Memory B cell (primary cell): ENCODE measurements around the gene FBXL14.
A peak's percentile ranks its signal among the peaks of the same experiment; 100 is the strongest.

ENCODE experiments used
- ATAC-seq: fragments of 150-1000 bp; cut with Tn5 transposase; 2 replicates; pipeline ENCODE4 v1.10.0; 2021; ENCODE audit warnings: low read depth, mild to moderate bottlenecking, moderate library complexity
- DNase-seq, 2 donors: peaks; one replicate each; pipeline ENCODE4 v3.0.0; 2022; ENCODE audit warnings: low spot score in 2 of 2
- H3K27ac Mint-ChIP-seq: one replicate; pipeline ENCODE4 v1.8.0; 2022; ENCODE audit warnings: mild to moderate bottlenecking, moderate library complexity, mixed read lengths
- H3K27me3 Mint-ChIP-seq: one replicate; pipeline ENCODE4 v1.8.0; 2022; ENCODE audit warnings: mixed read lengths
- H3K36me3 Mint-ChIP-seq: one replicate; pipeline ENCODE4 v1.8.0; 2022; ENCODE audit warnings: mild to moderate bottlenecking, mixed read lengths
- H3K4me1 Mint-ChIP-seq: one replicate; pipeline ENCODE4 v1.8.0; 2022; ENCODE audit warnings: mixed read lengths
- H3K4me3 Mint-ChIP-seq: one replicate; pipeline ENCODE4 v1.8.0; 2022; ENCODE audit warnings: mild to moderate bottlenecking, moderate library complexity, mixed read lengths
- H3K9me3 Mint-ChIP-seq: one replicate; pipeline ENCODE4 v1.8.0; 2022; ENCODE audit warnings: mixed read lengths

FBXL14 gene

DNA sequence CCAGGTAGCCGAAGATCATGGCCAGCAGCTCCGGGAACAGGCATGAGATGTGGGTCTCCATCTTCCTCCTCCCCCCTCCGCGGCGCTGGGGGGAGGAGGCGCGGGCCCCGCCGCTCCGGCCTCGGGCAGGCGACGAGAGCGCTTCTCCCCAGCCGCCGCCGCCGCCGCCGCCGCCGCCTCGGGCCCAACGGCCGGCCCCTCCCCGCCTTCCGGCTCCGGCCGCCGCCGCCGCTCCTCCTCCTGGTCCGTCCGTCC lies 448 bp downstream of the FBXL14 start:
- H3K9me3 Mint-ChIP-seq = no peaks in the 10 kb centered on the region
- H3K27ac Mint-ChIP-seq = no peak overlapping the region
- ATAC-seq (peak; percentile 27), DNase-seq (peak in 1 of 2 donors; percentile 44)
- no peaks in the 10 kb centered on the region for H3K27me3 Mint-ChIP-seq
- H3K4me1 Mint-ChIP-seq = peaks cover 35% of the 10 kb centered on the region
- H3K36me3 Mint-ChIP-seq = peaks cover 2% of the 10 kb centered on the region
- H3K4me3 Mint-ChIP-seq = peak overlapping the region; percentile 89

DNA sequence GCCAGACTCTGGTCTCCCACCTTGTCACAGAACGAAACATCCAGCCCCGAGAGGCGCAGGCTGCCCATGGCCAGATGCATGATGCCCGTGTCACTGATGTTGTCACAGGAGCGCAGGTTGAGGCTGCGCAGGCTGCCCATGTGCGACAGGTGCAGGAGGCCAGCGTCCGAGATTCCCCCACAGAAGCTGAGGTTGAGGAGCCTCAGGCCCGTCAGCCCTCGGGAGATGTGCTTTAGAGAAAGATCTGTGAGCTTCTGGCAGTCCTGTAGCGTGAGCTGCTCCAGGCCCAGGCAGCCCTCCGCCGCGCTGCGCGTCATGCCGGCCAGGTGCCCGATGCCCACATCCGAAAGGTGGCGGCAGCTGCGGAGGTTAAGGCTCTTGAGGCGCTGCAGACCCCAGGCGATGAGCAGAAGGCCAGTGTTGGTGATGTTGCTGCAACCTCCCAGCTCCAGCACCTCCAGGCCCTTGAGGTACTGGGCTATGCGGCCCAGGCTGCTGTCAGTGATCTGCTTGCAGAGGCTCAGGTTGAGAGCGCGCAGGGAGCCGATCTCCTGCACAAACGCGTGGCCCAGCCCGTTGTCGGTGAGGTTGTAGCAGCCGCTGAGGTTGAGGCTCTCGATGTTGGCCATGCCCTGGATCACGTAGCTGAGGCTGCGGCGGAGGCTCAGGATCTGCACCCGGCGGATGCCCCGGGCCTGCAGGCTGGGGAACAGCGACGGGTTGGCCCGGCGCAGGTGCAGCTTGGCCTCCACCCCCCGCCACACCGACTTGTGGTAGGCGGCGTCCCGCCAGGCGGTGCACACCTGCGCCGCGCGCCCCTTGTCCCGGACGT lies 991 bp downstream of the FBXL14 start:
- H3K27ac Mint-ChIP-seq = peak overlapping the region; percentile 56
- H3K9me3 Mint-ChIP-seq = no peaks in the 10 kb centered on the region
- H3K4me1 Mint-ChIP-seq = peaks cover 40% of the 10 kb centered on the region
- H3K4me3 Mint-ChIP-seq = peak overlapping the region; percentile 89
- H3K36me3 Mint-ChIP-seq = peaks cover 6% of the 10 kb centered on the region
- DNase-seq = peak; percentile 56 to 70
- no peaks in the 10 kb centered on the region for H3K27me3 Mint-ChIP-seq
- ATAC-seq = peak; percentile 39

DNA sequence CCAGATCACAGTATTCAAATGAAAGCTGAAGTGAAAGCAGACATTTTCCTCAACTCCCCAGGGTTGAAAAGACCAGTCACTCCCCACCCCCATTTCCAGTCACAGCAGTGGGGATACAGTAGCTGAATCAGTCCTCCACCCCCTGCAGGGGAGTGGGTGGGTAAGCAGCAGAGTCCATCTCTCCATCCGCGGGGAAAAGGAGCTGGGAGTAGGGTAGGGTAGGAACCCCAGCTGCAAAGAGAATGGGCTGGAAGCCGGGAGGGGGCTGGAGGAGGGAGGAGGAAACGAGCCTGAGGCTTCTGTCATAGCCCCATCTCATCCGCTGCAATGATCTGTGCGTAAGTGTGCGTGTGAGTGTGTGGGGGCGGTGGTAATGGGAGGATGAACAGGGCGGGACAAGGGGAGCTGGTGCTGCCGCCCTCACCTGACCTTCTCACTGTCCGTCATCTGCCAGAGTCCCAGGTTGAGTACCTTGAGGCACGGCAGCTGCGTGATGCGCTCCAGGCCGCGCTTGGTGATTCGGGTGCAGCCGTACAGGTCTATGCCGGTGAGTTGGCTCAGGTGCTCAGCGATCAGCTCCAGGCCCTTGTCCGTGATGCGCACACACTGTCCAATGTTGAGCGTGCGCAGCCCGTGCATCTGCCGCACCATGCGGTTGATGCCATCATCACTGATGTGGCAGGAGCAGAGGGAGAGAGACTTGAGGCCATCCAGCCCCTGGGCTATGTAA lies 1.8 kb downstream of the FBXL14 start:
- ATAC-seq = no peak
- Mint-ChIP-seq H3K9me3 (no peaks in the 10 kb centered on the region), H3K27me3 (no peaks in the 10 kb centered on the region), H3K36me3 (peaks cover 6% of the 10 kb centered on the region), H3K27ac (peak overlapping the region; percentile 56), H3K4me3 (peak overlapping the region; percentile 89), H3K4me1 (peaks cover 45% of the 10 kb centered on the region)
- DNase-seq = peak; percentile 18 to 34

DNA sequence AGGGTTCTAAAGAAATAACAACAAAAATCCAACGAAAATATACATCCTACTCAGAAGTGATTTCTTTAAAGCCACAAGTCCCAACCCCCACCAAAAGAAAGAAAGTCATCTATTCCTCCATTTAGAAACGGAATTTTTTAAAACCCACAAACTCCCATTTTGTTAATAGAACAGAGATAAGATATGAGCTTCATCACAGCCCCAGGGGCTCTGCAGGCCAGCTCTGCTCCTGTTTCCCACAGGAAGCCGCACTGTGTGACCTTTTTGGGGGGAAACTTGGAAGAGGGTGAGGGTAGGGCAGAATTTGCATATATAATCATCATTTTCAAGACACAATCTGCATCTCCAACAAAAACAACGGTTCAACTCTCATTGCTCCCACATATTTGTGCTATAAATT lies 2.8 kb downstream of the FBXL14 start:
- Mint-ChIP-seq H3K36me3 (peaks cover 6% of the 10 kb centered on the region), H3K4me3 (peak overlapping the region; percentile 89), H3K27ac (peak overlapping the region; percentile 56), H3K9me3 (no peaks in the 10 kb centered on the region), H3K4me1 (peaks cover 45% of the 10 kb centered on the region), H3K27me3 (no peaks in the 10 kb centered on the region)
- ATAC-seq (no peak), DNase-seq (no peak)

DNA sequence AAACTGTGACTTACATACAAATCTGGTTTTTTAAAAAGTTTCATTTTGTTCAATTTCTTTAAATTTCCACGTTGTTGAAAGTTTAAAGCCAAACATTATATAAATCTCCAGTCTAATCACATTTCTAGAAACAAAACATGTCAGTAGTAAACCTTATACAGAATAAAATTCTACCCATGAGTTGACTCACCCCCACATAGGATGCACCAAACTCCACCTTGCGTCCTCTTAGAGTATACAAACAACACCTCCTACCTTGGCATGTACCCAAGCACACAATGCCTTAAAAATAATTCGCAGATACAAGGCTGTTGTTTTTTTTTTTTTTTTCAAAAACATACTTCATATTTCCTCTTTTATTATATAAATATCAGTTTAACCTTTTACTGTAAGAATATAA lies 3.3 kb downstream of the FBXL14 start:
- Mint-ChIP-seq H3K9me3 (no peaks in the 10 kb centered on the region), H3K4me3 (peak overlapping the region; percentile 49), H3K27me3 (no peaks in the 10 kb centered on the region), H3K4me1 (peaks cover 45% of the 10 kb centered on the region), H3K36me3 (peaks cover 6% of the 10 kb centered on the region), H3K27ac (no peak overlapping the region)
- DNase-seq = no peak
- no peak for ATAC-seq

DNA sequence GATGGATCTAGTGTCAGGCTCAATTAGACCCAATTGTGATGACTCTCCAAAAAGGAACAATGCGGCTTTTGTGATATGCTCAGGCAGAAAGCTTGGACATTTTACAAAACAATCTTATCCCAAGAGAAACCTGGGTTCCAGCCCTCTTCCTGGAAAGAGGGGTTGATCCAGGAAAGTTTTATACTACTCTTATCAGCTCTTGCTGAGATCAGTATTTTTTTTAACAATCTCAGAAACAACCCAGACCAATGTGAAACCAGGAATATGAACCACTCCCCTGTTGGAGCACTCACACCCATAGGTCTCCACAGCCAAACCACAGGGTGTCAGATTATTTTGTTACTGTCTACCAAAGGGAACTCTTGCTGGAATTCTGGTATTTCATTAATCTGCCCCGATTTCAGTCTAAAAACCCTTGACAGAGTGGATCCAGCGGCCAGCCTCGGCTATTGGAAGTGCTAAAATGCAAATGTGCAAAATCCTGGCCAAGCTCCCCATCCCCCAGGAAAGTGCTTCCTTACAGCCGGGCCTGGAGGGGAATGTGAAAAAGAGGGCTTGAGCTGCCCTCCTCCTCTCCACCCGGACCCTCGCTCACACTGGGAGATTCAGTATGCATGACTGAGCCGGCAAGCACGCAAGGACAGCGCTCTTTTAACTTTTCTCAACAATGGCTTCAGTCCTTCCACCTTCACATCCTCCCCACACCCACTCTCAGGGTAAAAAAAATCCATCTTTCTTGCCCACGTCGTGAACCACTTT lies 4.0 kb downstream of the FBXL14 start:
- no peaks in the 10 kb centered on the region for H3K9me3 Mint-ChIP-seq
- H3K27me3 Mint-ChIP-seq = no peaks in the 10 kb centered on the region
- ATAC-seq (no peak), DNase-seq (no peak)
- no peak overlapping the region for H3K27ac Mint-ChIP-seq
- peaks cover 6% of the 10 kb centered on the region for H3K36me3 Mint-ChIP-seq
- peak overlapping the region; percentile 49 for H3K4me3 Mint-ChIP-seq
- peaks cover 44% of the 10 kb centered on the region for H3K4me1 Mint-ChIP-seq

DNA sequence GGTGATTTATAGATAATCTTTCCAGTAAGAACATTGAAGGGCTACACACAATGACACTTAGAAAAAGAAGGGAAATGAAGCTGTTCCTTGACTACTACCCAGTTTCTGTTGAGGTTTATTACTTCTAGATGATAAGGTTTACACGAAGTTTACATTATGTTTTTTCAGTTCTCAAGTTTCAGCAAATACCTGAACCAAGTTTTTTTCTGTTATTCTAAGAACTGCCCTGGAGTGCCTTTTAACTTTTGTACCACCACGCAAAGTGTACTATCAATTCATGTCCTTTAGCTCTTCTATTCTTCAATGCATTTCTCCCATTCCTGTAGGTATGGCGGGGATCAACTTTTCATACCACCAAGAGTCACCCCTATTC lies 5.8 kb downstream of the FBXL14 start:
- DNase-seq = no peak
- H3K4me1 Mint-ChIP-seq = peaks cover 38% of the 10 kb centered on the region
- ATAC-seq = no peak
- H3K27ac Mint-ChIP-seq = peak overlapping the region; percentile 42
- no peak overlapping the region for H3K4me3 Mint-ChIP-seq
- no peaks in the 10 kb centered on the region for H3K27me3 Mint-ChIP-seq
- H3K9me3 Mint-ChIP-seq = no peaks in the 10 kb centered on the region
- H3K36me3 Mint-ChIP-seq = peaks cover 6% of the 10 kb centered on the region

DNA sequence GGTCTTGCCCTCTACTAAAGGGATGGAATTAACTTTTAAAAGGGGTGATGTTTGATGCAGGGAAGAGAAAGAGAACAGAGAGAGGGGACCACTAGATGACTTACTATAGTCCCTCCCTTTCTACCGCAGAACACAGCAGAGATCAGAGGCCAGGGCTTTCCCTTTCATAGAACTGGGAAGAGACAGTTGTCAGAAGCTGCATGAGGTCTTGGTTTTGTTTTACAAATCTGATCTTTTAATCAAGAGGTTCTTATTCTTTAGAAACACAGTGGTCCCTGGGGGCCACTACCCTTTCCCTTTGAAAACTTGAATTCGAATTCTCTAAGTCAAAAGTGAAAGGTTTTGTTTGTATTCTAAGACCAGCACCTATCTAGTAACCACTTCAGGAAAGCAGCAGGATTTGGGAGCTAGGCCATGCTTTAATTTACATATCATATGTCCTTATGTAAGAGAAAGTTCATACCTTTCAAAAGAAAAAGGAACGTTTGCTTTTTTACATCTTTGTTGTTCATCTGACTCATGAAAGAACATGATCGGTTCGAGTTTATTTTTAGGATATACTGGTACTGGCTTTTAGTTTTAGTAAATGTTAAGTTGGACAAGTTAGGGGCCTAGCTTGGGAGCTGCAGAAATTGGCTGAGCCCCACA lies 6.3 kb downstream of the FBXL14 start:
- peak overlapping the region; percentile 42 for H3K27ac Mint-ChIP-seq
- ATAC-seq (no peak), DNase-seq (no peak)
- no peaks in the 10 kb centered on the region for H3K27me3 Mint-ChIP-seq
- no peak overlapping the region for H3K4me3 Mint-ChIP-seq
- no peaks in the 10 kb centered on the region for H3K9me3 Mint-ChIP-seq
- peaks cover 40% of the 10 kb centered on the region for H3K4me1 Mint-ChIP-seq
- H3K36me3 Mint-ChIP-seq = peaks cover 6% of the 10 kb centered on the region

DNA sequence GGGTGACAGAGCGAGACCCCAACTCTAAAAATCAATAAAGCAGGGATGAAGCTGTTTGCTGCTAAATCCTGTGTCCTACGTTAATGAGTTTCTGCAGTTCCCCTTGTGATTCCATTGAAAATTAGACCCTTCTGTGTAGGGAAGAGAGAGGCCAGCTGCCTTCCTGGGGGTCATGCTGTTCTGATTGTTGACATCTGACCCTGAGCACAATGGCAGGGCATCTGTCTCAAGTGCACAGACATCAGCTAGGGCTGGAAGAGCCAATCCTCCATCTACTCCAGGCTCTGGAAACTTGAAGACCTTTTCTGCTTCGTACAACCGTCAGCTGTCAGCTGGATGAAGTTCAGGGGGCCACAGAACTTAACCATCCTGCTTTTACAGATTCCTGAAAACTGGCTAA lies 10.1 kb downstream of the FBXL14 start:
- Mint-ChIP-seq H3K4me3 (no peak overlapping the region), H3K4me1 (peaks cover 16% of the 10 kb centered on the region), H3K36me3 (peaks cover 4% of the 10 kb centered on the region), H3K27me3 (no peaks in the 10 kb centered on the region), H3K9me3 (no peaks in the 10 kb centered on the region), H3K27ac (no peak overlapping the region)
- no peak for DNase-seq
- ATAC-seq = no peak

DNA sequence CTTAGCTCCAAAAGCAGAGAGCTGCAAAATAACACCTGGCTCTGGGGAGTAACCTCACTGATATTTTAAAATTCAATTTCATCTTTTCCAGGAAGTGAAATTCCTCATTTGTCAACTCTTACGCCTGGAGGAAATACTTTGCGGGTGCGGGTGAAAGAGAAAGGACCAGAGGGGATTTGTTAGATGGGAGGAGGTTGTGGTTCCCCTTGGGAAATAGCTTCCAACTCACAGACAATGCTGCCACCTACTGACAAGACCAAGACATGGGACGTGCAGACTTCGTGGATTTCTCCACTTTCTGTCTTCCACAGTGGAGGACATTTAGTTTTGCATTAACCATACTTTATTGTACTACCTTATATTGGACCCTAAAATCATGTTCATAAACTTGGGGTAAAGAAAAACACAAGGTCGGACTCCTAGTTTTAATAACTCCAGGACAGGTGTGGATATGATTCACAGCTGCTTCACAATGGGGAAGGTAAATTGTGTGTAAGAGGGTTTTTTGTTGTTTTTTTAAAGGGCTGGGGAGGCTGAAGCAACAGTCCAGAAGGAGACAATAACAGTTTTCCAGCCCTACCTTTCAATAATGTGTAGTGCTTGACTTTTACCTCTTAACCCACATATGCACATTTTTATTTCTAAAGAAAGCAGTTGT lies 10.8 kb downstream of the FBXL14 start:
- peak; percentile 76 to 79 for DNase-seq
- Mint-ChIP-seq H3K36me3 (peaks cover under 1% of the 10 kb centered on the region), H3K27me3 (no peaks in the 10 kb centered on the region), H3K27ac (no peak overlapping the region), H3K4me1 (peaks cover 13% of the 10 kb centered on the region), H3K9me3 (no peaks in the 10 kb centered on the region), H3K4me3 (peak overlapping the region; percentile 30)
- ATAC-seq = peak; percentile 93

DNA sequence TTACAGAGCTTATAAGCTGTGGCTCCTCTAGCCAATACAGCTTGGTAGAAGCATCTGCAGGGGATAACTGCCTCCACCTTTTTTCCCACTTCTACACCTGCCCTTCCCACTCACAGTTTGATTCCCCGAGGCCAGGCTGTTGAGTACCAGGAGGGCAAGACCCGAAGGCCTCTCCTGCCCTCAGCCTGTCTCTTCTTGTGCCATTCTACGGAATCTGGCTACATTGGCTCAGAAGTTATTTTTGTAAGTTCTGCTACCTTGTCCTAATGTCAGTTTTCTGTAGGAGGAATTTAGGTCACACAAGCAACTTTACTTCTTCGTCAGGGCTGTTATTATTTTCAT lies 11.7 kb downstream of the FBXL14 start:
- H3K27ac Mint-ChIP-seq = peak overlapping the region; percentile 73
- no peaks in the 10 kb centered on the region for H3K9me3 Mint-ChIP-seq
- DNase-seq = no peak
- no peak overlapping the region for H3K4me3 Mint-ChIP-seq
- ATAC-seq = no peak
- no peaks in the 10 kb centered on the region for H3K27me3 Mint-ChIP-seq
- H3K4me1 Mint-ChIP-seq = peaks cover 7% of the 10 kb centered on the region
- peaks cover 1% of the 10 kb centered on the region for H3K36me3 Mint-ChIP-seq

DNA sequence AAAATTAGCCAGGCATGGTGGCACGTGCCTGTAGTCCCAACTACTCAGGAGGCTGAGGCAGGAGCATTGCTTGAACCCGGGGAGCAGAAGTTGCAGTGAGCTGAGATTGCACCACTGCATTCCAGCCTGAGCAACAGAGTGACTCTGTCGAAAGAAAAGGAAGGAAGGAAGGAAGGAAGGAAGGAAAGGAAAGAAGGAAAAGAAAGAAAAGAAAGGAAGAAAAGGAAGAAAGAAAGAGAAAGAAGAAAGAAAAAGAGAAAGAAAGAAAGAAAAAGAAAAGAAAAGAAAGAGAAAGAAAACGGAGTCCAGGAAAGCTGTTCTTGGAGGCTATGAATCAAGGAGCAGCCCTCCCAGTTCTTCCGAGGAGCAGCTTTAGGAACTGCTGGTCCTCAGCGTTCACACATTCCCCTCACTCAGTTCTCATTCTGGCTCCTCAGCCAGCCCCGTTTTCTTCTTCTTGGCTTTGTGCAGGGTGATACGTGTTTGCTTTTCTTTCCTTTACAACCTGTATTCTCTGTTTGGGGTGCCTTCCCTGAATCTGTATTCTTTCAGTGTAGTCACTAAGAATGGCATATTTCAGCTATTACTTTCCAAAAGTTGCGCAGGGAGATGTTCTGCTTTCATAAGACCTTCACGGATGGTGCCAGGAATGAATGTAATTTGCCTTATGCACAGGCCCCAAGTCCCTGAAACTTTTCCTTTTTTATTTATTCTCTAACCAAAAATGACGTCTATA lies 12.2 kb downstream of the FBXL14 start:
- peaks cover 1% of the 10 kb centered on the region for H3K36me3 Mint-ChIP-seq
- peak overlapping the region; percentile 73 for H3K27ac Mint-ChIP-seq

DNA sequence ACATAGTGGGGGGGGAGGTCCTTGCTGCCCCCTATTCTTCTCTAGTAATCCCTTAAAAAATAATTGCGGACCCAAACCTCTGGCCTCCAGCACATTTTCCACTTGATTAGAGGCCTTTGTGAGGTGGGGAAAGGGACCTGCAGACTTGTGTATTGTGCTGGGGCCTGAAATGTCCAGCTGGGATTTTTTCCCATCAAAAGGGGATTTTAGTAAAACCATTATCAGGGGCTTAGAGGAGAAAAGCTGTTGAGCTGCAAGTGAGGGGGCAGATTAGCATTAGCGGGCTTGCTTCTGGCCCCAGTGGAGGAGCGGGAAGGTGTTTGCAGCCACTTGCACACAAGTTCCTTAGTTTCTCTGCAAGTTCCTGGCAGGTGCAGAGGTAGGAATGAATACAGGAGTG lies 13.9 kb downstream of the FBXL14 start:
- DNase-seq (no peak), ATAC-seq (no peak)
- Mint-ChIP-seq H3K4me3 (no peak overlapping the region), H3K36me3 (peaks cover 1% of the 10 kb centered on the region), H3K9me3 (no peaks in the 10 kb centered on the region), H3K4me1 (peaks cover 7% of the 10 kb centered on the region), H3K27me3 (no peaks in the 10 kb centered on the region), H3K27ac (no peak overlapping the region)

More for the DNA sequence above, 12.2 kb downstream of the FBXL14 start:
- Mint-ChIP-seq H3K4me3 (no peak overlapping the region), H3K27me3 (no peaks in the 10 kb centered on the region), H3K4me1 (peaks cover 7% of the 10 kb centered on the region), H3K9me3 (no peaks in the 10 kb centered on the region)
- DNase-seq (no peak), ATAC-seq (no peak)
